NCI-H1436 (cell line): Measurements from ENCODE around the gene KRTAP9-8.
"Not testable (repeated sequence)": the region's sequence is repeated elsewhere in the genome, so short reads cannot be mapped to it uniquely, and the experiment has no call there.

Source experiments
- DNase-seq: peaks from one replicate; lab custom pipeline; 2025; lab: John Stamatoyannopoulos, UW

KRTAP9-8 gene

GRCh38 chr17:41237949-41238437 lies at the start of gene KRTAP9-8:
Gene KRTAP9-8 (plus strand): TSS chr17:41237999. CDS start chr17:41238052, 53 bp downstream.
- not testable (repeated sequence) for DNase-seq

GRCh38 chr17:41189837-41190318 lies 47.9 kb upstream of the KRTAP9-8 start, which contains the start of gene KRTAP9-1:
Gene KRTAP9-1 (plus strand): TSS chr17:41189887. CDS start chr17:41189887, 0 bp downstream.
- DNase-seq = not testable (repeated sequence)

- DNase-seq = no peak
Observed at GRCh38 chr17:41190328-41190727, 47.5 kb upstream of the KRTAP9-8 start.

- no peak for DNase-seq
Observed at GRCh38 chr17:41196068-41196467, 41.7 kb upstream of the KRTAP9-8 start.

GRCh38 chr17:41199421-41200078 lies 38.2 kb upstream of the KRTAP9-8 start:
- DNase-seq = no peak

GRCh38 chr17:41211845-41212466 lies 25.8 kb upstream of the KRTAP9-8 start:
- DNase-seq = peak; percentile 62

GRCh38 chr17:41212524-41213169 lies 25.2 kb upstream of the KRTAP9-8 start:
- no peak for DNase-seq

- no peak for DNase-seq
Observed at GRCh38 chr17:41215681-41216080, 22.1 kb upstream of the KRTAP9-8 start.

- no peak for DNase-seq
Observed at GRCh38 chr17:41223821-41224220, 14.0 kb upstream of the KRTAP9-8 start.

- no peak for DNase-seq
Observed at GRCh38 chr17:41226051-41226450, 11.7 kb upstream of the KRTAP9-8 start.

- not testable (repeated sequence) for DNase-seq
Observed at GRCh38 chr17:41226598-41227095, 11.2 kb upstream of the KRTAP9-8 start, which contains the start of gene KRTAP9-2. Gene KRTAP9-2 (plus strand): TSS chr17:41226648. CDS start chr17:41226655, 7 bp downstream.

GRCh38 chr17:41230094-41230493 lies 7.7 kb upstream of the KRTAP9-8 start:
- DNase-seq = no peak

GRCh38 chr17:41231731-41232130 lies 6.1 kb upstream of the KRTAP9-8 start:
- DNase-seq = no peak

GRCh38 chr17:41232399-41233105 lies 5.2 kb upstream of the KRTAP9-8 start, which contains the start of gene KRTAP9-3:
Gene KRTAP9-3 (plus strand): TSS chr17:41232449. CDS start chr17:41232502, 53 bp downstream.
- DNase-seq = not testable (repeated sequence)

- not testable (repeated sequence) for DNase-seq
Observed at GRCh38 chr17:41237116-41237515, 683 bp upstream of the KRTAP9-8 start.

GRCh38 chr17:41246995-41247787 lies 9.4 kb downstream of the KRTAP9-8 start:
- DNase-seq = not testable (repeated sequence)

GRCh38 chr17:41249637-41250240 lies 11.9 kb downstream of the KRTAP9-8 start, which contains the start of gene KRTAP9-4:
Gene KRTAP9-4 (plus strand): TSS chr17:41249687. CDS start chr17:41249721, 34 bp downstream.
- not testable (repeated sequence) for DNase-seq

GRCh38 chr17:41251261-41251660 lies 13.5 kb downstream of the KRTAP9-8 start:
- no peak for DNase-seq

- no peak for DNase-seq
Observed at GRCh38 chr17:41254861-41255260, 17.1 kb downstream of the KRTAP9-8 start.
